Measurements from ENCODE around the gene NXPE2. TPM values are rescaled to one million over a fixed set of nuclear protein-coding genes. Genes with fewer than 3 reads are reported as not detected.

NXPE2 gene
- total RNA-seq, 1 donor from 2014 or later = not detected

- Mint-ChIP-seq H3K9me3 (peaks cover 7% of the 10 kb centered on the region), H3K27me3 (peaks cover 24% of the 10 kb centered on the region), H3K4me3 (no peak overlapping the region), H3K27ac (no peak overlapping the region), H3K4me1 (ENCODE audit: unreplicated experiment) (no peaks in the 10 kb centered on the region), H3K36me3 (no peaks in the 10 kb centered on the region)
- no peak for DNase-seq (ENCODE audit: extremely low spot score, unreplicated experiment)
- no peak for TF ChIP-seq CTCF (conservative IDR thresholded peaks at IDR 0.05)
Measured at GRCh38 chr11:114684636-114685035, 6.3 kb downstream of the NXPE2 start.

- Mint-ChIP-seq H3K9me3 (peaks cover 7% of the 10 kb centered on the region), H3K4me1 (ENCODE audit: unreplicated experiment) (no peaks in the 10 kb centered on the region), H3K27me3 (peaks cover 25% of the 10 kb centered on the region), H3K4me3 (no peak overlapping the region), H3K36me3 (no peaks in the 10 kb centered on the region), H3K27ac (no peak overlapping the region)
- DNase-seq (ENCODE audit: extremely low spot score, unreplicated experiment) = no peak
- no peak for TF ChIP-seq CTCF (conservative IDR thresholded peaks at IDR 0.05)
Measured at GRCh38 chr11:114685097-114685496, 6.8 kb downstream of the NXPE2 start.

GRCh38 chr11:114705280-114706024 is 27.1 kb downstream of the NXPE2 start:
- Mint-ChIP-seq H3K27me3 (peaks cover 6% of the 10 kb centered on the region), H3K27ac (no peak overlapping the region), H3K36me3 (no peaks in the 10 kb centered on the region), H3K9me3 (peaks cover 7% of the 10 kb centered on the region), H3K4me1 (ENCODE audit: unreplicated experiment) (no peaks in the 10 kb centered on the region), H3K4me3 (no peak overlapping the region)
- no peak for DNase-seq (ENCODE audit: extremely low spot score, unreplicated experiment)
- TF ChIP-seq CTCF (conservative IDR thresholded peaks at IDR 0.05) = no peak

- no peak for DNase-seq (ENCODE audit: extremely low spot score, unreplicated experiment)
- Mint-ChIP-seq H3K27ac (no peak overlapping the region), H3K4me3 (no peak overlapping the region), H3K36me3 (no peaks in the 10 kb centered on the region), H3K27me3 (peaks cover 5% of the 10 kb centered on the region), H3K9me3 (peaks cover 11% of the 10 kb centered on the region), H3K4me1 (ENCODE audit: unreplicated experiment) (no peaks in the 10 kb centered on the region)
- no peak for TF ChIP-seq CTCF (conservative IDR thresholded peaks at IDR 0.05)
Measured at GRCh38 chr11:114709960-114710359, 31.6 kb downstream of the NXPE2 start.

- Mint-ChIP-seq H3K27ac (no peak overlapping the region), H3K27me3 (peaks cover 9% of the 10 kb centered on the region), H3K4me1 (ENCODE audit: unreplicated experiment) (no peaks in the 10 kb centered on the region), H3K9me3 (peaks cover 11% of the 10 kb centered on the region), H3K36me3 (no peaks in the 10 kb centered on the region), H3K4me3 (no peak overlapping the region)
- no peak for TF ChIP-seq CTCF (conservative IDR thresholded peaks at IDR 0.05)
- DNase-seq (ENCODE audit: extremely low spot score, unreplicated experiment) = no peak
Measured at GRCh38 chr11:114713756-114714155, 35.4 kb downstream of the NXPE2 start.
